ENCODE data around the gene LYRM9.
"Not testable (repeated sequence)": the region's sequence is repeated elsewhere in the genome, so short reads cannot be mapped to it uniquely, and the experiment has no call there.

Gene LYRM9

GRCh38 chr17:27891841-27892240 is 1.3 kb downstream of the LYRM9 start:
- H3K4me1 ChIP-seq (ENCODE audit: insufficient read depth, poor library complexity, severe bottlenecking), result peaks cover 4% of the 10 kb centered on the region
- ATAC-seq (ENCODE audit: low read depth), result no peak
- H3K9me3 ChIP-seq (ENCODE audit: severe bottlenecking), result no peaks in the 10 kb centered on the region
- no peaks in the 10 kb centered on the region for H3K27me3 ChIP-seq (ENCODE audit: insufficient read depth, poor library complexity, severe bottlenecking)
- H3K36me3 ChIP-seq (ENCODE audit: low read depth), result no peaks in the 10 kb centered on the region
- DNase-seq (ENCODE audit: low spot score), result no peak
- H3K27ac ChIP-seq (ENCODE audit: poor library complexity, severe bottlenecking), result no peak overlapping the region
- TF ChIP-seq CTCF (IDR thresholded peaks at IDR 0.05; ENCODE audit: poor library complexity, severe bottlenecking), result no peak
- no peak overlapping the region for H3K4me3 ChIP-seq (ENCODE audit: severe bottlenecking)

- Histone ChIP-seq H3K27me3 (ENCODE audit: insufficient read depth, poor library complexity, severe bottlenecking) (no peaks in the 10 kb centered on the region), H3K36me3 (ENCODE audit: low read depth) (no peaks in the 10 kb centered on the region), H3K9me3 (ENCODE audit: severe bottlenecking) (no peaks in the 10 kb centered on the region), H3K4me3 (ENCODE audit: severe bottlenecking) (no peak overlapping the region), H3K27ac (ENCODE audit: poor library complexity, severe bottlenecking) (no peak overlapping the region), H3K4me1 (ENCODE audit: insufficient read depth, poor library complexity, severe bottlenecking) (peaks cover 4% of the 10 kb centered on the region)
- DNase-seq (ENCODE audit: low spot score) (no peak), ATAC-seq (ENCODE audit: low read depth) (no peak)
- TF ChIP-seq CTCF (IDR thresholded peaks at IDR 0.05; ENCODE audit: poor library complexity, severe bottlenecking), result no peak
These were observed 3.4 kb downstream of the LYRM9 start for GRCh38 chr17:27889711-27890251.

- DNase-seq (ENCODE audit: low spot score) (no peak), ATAC-seq (ENCODE audit: low read depth) (no peak)
- H3K4me3 ChIP-seq (ENCODE audit: severe bottlenecking), result no peak overlapping the region
- no peaks in the 10 kb centered on the region for H3K36me3 ChIP-seq (ENCODE audit: low read depth)
- no peaks in the 10 kb centered on the region for H3K27me3 ChIP-seq (ENCODE audit: insufficient read depth, poor library complexity, severe bottlenecking)
- no peak for TF ChIP-seq CTCF (IDR thresholded peaks at IDR 0.05; ENCODE audit: poor library complexity, severe bottlenecking)
- H3K9me3 ChIP-seq (ENCODE audit: severe bottlenecking), result no peaks in the 10 kb centered on the region
- H3K27ac ChIP-seq (ENCODE audit: poor library complexity, severe bottlenecking), result no peak overlapping the region
- H3K4me1 ChIP-seq (ENCODE audit: insufficient read depth, poor library complexity, severe bottlenecking), result peaks cover 4% of the 10 kb centered on the region
These were observed 4.2 kb downstream of the LYRM9 start for GRCh38 chr17:27888945-27889344.

GRCh38 chr17:27888067-27888466 is 5.1 kb downstream of the LYRM9 start:
- no peak for DNase-seq (ENCODE audit: low spot score)
- Histone ChIP-seq H3K36me3 (ENCODE audit: low read depth) (no peaks in the 10 kb centered on the region), H3K9me3 (ENCODE audit: severe bottlenecking) (no peaks in the 10 kb centered on the region), H3K27me3 (ENCODE audit: insufficient read depth, poor library complexity, severe bottlenecking) (no peaks in the 10 kb centered on the region), H3K4me1 (ENCODE audit: insufficient read depth, poor library complexity, severe bottlenecking) (no peaks in the 10 kb centered on the region), H3K27ac (ENCODE audit: poor library complexity, severe bottlenecking) (no peak overlapping the region), H3K4me3 (ENCODE audit: severe bottlenecking) (no peak overlapping the region)
- no peak for ATAC-seq (ENCODE audit: low read depth)
- no peak for TF ChIP-seq CTCF (IDR thresholded peaks at IDR 0.05; ENCODE audit: poor library complexity, severe bottlenecking)

GRCh38 chr17:27886348-27886906 is 6.7 kb downstream of the LYRM9 start:
- not testable (repeated sequence) for H3K4me1 ChIP-seq (ENCODE audit: insufficient read depth, poor library complexity, severe bottlenecking); H3K27me3 ChIP-seq (ENCODE audit: insufficient read depth, poor library complexity, severe bottlenecking); H3K4me3 ChIP-seq (ENCODE audit: severe bottlenecking); H3K27ac ChIP-seq (ENCODE audit: poor library complexity, severe bottlenecking); H3K36me3 ChIP-seq (ENCODE audit: low read depth); ATAC-seq (ENCODE audit: low read depth); H3K9me3 ChIP-seq (ENCODE audit: severe bottlenecking); DNase-seq (ENCODE audit: low spot score)

Measured in RWPE2 (cell line).